Midbrain (tissue), 1 donor: ENCODE measurements around the gene NOP14.
A peak's percentile ranks its signal among the peaks of the same experiment; 100 is the strongest.
"Not testable (repeated sequence)": the region's sequence is repeated elsewhere in the genome, so short reads cannot be mapped to it uniquely, and the experiment has no call there.

Experiments used
- DNase-seq: peaks from one replicate; lab custom pipeline; 2025; lab: John Stamatoyannopoulos, UW

The NOP14 gene

DNA sequence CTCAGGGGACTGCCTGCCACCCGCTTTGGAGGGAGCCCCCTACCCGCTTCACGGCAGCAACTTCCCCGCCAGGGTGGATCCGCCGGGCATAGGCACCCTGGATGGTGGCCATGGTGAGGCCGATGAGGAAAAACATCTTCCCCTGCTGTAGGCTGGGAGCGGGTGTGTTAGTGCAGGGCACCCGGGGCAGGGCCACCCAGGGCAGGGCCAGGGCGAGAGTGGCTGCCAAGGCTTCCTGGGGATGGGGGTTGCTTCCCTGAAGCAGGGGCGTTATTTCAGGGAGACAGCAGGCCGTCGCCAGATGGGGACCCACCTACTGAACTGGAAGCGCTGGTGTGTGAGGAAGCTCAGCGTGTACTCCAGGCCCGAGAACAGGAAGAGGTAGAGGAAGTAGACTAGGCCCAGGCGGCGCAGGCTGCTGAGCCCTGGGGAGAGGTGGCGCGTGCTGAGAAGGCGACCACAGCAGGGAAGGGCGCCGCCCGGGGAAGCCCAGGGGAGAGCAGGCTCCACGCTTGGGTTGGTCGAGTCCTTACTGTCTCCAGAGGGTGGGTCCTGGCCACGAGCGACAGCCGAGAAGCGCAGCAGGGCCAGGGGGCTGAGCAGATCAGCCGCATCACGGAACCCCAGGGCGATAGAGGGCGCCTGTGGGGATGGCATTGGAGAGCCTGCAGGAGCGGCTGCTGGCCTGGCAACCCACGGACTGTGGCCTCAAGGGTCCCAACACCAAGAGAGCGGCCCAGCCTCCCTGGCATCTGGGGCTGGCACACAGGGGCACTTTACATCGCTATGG, 31.5 kb downstream of the NOP14 start:
- no peak for DNase-seq

DNA sequence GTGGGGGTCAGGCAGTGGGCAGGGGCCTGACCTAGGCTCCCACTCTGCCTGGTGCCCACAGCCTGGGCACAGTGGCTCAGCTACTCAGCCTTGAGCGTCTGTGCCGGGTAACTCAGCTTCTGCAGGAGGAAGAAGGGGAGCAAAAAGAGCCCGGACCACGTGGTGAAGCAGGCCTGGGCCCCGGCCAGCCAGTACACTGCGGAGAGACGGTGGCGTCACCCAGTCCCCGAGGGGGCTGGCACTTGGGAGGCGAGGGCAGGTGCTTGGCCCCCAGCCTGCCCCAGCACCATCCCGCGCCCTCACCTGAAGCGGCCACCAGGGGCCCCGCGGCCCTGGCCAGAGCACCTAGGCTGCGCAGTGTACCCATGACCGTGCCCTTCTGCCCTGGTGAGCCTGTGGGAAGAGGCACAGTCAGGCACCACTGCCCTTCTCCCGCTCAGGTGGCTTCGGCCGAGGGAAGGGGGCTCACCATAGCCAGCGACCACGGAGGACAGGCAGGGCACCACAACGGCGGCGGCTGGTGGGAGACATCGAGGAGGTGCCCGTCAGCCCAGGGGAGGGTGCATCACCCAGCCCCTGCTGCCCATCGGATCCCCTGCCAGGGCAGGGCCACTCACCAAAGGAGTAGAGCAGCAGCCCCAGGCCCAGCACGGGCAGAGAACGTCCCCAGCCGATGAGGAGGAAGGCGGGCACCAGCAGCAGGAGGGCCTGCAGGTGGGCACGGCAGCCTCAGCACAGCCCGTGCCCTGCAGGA, 32.3 kb downstream of the NOP14 start:
- peak; percentile 37 for DNase-seq

DNA sequence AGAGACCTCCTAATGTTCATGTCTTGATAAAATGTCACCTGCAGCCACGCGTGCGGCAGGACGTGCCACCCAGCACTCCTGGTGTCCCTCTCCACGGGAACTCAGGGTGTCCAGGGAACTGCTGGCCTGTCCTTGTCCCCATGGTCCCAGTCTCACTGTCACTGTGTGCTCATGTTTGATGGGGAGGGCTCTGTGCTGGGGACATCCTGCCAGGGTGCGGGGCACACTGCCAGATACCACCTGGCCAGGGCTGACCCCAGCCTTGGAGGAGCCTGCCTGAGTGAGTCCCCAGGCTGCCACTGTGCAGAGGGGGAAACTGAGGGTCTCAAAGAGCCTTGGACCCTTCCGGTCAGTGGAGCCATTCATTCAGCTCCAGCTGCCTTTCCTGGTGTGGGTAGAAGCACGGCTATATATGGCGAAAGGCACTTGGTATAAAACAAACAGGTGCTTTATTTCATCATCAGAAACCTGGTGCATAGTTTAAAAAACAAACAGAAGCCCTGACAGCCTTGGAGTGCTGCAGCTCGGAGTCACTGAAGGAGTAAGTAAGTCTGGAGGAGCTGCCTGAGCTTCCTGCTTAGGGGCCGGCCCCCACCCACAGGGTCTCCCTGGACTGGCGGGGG, 33.0 kb downstream of the NOP14 start:
- no peak for DNase-seq

DNA sequence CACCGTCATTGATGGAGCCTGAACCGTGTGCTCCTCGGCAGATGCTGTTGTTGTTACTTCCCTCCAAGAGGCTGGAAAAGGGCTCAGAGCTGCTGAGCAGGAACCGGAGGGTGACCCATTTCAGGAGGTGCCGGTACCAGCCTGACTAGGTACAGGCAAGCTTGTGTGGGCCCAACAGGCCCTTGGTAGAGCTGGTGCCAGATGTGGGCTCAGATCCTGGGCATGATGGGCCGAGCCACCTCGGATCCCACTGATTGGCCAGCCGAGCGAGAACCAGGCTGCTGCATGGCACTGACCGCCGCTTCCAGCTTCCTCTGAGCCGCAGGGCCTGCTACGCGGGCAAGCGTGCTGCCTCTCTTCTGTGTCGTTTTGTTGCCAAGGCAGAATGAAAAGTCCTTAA, 33.7 kb downstream of the NOP14 start:
- DNase-seq: no peak

DNA sequence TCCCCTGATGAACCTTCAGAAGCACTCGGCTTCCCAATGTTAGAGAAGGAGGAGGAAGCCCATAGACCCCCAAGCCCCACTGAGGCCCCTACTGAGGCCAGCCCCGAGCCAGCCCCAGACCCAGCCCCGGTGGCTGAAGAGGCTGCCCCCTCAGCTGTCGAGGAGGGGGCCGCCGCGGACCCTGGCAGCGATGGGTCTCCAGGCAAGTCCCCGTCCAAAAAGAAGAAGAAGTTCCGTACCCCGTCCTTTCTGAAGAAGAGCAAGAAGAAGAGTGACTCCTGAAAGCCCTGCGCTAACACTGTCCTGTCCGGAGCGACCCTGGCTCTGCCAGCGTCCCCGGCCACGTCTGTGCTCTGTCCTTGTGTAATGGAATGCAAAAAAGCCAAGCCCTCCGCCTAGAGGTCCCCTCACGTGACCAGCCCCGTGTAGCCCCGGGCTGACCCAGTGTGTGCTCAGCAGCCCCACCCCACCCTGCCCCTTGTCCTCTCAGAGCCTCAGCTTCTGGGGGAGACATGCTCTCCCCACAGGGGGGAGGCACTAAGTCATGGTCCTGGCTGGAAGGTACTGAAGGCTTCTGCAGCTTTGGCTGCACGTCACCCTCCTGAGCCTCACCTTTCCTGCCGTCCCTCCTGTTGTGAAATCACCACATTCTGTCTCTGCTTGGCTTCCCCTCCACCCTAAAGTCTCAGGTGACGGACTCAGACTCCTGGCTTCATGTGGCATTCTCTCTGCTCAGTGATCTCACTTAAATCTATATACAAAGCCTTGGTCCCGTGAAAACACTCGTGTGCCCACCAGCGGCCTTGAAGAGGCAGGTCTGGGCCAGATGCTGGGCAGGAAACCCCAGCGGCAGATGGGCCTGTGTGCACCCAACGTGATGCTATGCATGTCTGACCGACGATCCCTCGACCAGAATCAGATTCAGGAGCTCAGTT, 34.7 kb downstream of the NOP14 start:
- DNase-seq: no peak

DNA sequence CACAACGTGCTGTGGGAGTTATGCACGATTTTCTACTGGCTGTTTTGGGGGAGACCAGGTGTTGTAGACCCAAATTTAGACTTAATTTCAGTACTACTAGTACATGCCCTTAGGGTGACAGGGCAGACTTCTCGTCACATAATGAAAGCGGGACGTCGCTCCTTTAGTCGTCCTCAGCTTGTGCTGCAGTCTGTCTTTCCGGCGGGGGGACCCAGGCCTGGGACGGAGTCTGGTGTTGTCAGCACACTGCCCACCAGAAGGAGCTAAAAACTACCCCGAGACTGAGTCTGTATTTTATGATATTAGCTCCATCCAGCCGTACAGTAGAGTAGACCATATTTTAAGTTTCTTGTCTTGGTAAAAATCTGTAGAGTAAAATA, 35.5 kb downstream of the NOP14 start:
- DNase-seq: no peak

DNA sequence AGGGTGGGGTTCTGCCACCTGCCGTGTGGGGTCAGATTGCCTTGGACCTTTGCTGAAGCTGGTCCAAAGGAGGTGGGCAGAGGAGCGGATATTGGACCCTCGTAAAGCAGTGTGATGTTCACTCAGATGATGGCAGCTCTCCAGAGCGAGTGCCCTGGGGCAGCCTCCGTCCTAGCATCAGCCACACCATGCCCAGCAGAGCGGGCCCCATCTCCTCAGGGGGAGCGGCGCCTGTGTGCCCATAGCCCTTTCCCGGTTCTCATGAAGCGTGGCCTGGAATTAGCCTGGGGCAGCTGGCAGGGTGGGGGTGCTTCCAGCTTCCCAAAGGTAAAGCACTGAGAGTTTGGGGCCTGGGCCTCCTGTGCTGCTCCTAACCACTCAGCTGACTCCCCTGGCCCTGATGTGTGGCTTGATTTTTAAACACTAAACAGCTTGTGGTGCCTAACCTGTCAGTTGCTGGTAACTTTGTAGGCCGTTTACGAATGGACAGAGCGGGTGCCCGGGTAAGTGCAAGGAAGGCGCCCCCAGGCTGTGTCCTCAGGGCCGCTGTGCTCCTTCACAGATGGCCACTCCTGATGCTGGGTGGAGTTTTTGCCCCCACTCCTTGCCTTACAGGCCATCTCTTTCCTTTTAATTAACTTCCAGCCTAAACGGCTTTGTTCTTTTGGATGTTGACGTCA, 36.0 kb downstream of the NOP14 start:
- DNase-seq: no peak

DNA sequence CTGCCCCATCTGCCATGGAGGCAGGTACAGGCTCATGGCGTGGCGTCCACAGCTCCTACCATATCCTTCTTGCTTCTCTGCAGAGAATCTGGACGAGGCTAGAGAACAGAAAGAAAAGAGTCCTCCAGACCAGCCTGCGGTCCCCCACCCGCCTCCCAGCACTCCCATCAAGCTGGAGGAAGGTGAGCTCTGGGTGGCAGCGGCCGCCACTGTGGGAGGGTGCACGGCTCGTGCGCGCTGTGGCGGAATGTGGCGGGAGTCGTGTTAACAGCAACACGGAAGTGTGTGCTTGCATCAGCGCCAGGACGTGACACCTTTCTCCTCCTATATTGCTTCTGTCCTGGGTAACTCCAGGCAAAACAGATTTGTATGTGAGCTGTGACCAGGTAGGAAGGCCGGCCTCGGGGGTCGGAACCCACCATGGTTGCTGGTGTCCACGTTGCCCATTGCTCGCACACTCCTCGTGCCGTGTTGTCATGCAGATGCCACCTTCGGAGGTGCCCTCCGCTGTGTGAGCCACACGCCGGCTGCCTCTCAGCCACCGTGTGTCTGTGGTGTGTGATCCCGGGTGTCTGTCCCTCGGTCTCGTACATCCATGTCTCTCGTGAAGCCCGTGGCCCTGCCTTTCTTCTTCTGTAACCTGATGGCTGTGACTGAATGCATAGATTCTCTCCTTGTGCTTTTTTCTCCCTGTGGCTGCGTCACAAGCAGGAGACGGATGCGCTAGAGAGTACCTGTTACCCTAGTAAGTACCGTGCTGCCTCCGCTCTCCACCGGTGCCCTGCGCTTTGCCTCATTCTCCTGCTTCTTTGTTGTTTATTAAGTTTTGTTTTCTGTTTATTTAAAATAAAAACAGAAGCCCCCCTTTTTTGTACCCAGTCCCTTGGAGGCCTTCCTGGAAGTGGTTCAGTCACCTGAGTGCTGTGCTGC, 37.0 kb downstream of the NOP14 start:
- no peak for DNase-seq

DNA sequence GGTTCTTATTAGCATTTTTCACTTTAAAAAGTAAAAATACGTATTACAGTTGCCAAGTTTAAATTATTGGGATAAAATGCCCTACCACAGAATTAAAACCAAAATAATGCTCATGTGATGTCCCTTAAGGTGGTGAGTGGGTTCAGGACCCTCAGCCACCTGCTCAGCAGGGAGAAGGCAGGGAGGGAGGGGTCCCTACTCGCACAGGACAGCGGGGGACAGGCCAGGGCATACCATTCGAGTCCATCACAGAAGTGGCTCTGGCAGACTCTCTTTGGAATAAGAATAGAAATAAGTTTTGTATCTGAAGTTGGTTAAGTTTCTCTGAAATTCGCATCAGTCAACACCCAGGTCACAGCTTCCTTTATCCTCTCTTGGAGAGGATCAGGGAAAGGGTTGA, 37.7 kb downstream of the NOP14 start:
- no peak for DNase-seq

DNA sequence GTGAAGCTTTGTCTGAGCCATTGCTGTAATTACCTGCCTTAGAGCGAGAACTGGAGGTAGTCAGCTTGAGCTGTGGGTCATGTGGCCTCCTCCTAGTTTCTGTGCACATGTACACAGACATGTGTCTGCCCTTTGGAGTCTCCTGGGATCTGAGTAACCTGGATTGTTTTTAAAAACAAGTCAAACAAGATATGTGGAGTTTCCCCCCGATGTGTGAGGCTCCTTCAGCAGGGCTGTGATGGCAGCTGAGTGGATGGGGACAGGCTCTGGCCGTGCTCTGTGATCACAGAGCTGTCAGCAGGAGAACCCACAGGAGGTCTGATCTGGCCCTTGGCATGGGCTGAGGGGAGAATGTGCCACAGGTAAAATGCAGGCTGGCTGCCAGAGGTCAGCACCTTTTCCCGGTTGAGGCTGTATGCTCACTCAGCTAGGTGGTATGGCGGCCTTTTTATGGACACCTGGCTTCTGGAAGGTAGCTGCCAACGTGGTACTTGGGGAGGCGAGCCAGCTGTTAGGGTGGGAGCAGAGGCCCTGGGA, 38.4 kb downstream of the NOP14 start:
- no peak for DNase-seq

DNA sequence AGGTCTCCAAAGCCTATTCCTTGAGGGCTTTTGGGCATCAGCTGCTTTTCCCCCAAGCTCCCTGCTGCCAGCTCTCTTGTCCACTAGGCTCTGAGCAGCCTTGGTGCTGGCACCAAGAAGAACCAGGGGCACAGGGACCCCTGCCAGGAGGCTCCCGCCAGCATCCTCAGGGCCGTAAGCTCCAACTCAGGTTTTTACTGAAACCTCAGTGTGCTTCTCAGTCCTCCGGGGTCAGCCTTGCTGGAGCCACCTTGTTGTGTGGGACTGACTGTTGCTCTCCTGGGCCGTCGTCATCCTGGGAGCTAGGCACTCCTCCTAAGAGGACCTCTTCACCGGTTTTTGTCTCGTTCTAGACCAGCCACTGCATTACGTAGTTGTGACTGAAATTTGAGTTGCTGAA, 38.9 kb downstream of the NOP14 start:
- DNase-seq: no peak

DNA sequence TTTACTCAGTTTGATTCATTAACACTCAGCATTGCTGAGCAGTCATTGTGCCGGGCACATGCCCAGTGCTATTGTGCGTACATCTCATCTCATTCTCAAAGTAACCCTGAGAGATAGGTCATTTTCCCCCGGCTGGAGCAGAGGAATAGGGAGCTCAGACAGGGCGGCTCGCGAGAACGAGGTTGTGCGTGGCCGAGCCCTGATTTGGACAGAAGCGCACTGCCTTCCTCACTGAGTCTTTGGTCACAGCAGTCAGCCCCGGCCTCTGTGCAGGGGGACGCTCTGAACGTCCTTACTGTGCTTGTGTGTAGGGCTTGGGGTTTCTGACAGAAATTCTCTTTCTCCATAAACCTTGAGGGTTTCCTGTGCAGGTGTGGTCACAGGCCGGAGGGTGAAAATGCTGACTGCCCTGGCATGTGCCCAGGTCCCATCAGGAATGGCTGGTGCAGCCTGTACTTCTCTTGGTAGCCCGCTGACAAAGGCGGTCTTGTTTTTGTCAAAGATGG, 39.5 kb downstream of the NOP14 start:
- DNase-seq: peak; percentile 30

DNA sequence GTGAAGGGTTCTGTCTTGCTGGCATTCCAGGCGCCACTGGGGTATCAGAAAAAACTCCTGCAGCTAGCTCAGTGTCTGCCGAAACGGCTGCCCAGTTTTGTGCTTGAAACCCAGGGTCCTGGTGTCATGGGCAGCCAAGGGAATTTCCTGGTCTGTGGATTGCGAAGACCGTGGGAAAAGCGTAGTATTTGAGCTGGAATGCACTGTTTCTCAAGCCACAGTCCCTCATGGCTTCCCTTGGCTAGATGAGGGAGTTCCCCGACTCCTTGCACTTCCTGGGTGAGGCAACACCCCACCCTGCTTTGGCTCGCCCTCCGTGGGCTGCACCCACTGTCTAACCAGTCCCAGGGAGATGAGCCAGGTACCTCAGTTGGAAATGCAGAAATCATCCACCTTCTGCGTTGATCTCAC, 40.1 kb downstream of the NOP14 start:
- no peak for DNase-seq

DNA sequence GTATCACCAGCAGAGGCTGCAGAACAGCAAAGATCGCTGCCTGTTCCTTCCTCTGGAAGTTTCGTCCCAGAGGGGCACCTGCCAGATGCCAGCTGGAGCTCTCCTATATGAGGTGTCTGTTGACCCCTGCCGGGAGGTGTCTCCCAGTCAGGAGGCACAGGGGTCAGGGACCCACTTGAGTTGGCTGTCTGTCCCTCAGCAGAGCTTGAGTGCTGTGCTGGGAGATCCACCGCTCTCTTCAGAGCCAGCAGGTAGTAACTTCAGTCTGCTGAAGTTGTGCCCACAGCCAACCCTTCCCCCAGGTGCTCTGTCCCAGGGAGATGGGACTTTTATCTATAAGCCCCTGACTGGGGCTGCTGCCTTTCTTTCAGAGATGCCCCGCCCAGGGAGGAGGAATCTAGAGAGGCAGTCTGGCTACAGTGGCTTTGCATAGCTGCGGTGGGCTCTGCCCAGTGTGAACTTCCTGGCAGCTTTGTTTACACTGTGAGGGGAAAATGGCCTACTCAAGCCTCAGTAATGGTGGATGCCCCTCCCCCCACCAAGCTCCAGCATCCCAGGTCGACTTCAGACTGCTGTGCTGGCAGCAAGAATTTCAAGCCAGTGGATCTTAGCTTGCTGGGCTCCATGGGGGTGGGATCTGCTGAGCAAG, 40.6 kb downstream of the NOP14 start:
- DNase-seq: not testable (repeated sequence)

DNA sequence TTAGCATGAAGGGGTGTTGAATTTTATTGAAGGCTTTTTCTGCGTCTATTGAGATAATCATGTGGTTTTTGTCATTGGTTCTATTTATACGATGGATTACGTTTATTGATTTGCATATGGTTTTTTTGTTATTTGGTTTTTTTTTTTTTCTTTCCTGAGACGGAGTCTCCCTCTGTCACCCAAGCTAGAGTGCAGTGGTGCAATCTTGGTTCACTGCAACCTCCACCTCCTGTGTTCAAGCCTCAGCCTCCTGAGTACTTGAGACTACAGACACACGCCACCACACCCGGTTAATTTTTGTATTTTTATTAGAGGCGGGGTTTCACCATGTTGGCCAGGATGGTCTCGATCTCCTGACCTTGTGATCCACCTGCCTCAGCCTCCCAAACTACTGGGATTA, 44.5 kb downstream of the NOP14 start:
- not testable (repeated sequence) for DNase-seq

DNA sequence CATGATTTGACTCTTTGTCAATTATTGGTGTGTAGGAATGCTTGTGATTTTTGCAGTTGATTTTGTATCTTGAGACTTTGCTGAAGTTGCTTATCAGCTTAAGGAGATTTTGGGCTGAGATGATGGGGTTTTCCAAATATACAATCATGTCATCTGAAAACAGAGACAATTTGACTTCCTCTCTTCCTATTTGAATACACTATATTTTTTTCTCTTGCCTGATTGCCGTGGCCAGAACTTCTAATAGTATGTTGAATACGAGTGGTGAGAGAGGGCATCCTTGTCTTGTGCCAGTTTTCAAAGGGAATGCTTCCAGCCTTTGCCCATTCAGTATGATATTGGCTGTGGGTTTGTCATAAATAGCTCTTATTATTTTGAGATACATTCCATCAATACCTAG, 44.9 kb downstream of the NOP14 start:
- DNase-seq: not testable (repeated sequence)

DNA sequence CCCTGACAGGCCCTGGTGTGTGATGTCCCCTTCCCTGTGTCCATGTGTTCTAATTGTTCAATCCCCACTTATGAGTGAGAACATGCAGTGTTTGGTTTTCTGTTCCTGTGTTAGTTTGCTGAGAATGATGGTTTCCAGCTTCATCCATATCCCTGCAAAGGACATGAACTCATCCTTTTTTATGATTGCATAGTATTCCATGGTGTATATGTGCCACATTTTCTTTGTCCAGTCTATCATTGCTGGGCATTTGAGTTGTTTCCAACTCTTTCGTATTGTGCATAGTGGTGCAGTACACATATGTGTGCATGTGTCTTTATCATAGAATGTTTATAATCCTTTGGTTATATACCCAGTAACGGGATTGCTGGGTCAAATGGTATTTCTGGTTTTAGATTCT, 46.5 kb downstream of the NOP14 start:
- not testable (repeated sequence) for DNase-seq

DNA sequence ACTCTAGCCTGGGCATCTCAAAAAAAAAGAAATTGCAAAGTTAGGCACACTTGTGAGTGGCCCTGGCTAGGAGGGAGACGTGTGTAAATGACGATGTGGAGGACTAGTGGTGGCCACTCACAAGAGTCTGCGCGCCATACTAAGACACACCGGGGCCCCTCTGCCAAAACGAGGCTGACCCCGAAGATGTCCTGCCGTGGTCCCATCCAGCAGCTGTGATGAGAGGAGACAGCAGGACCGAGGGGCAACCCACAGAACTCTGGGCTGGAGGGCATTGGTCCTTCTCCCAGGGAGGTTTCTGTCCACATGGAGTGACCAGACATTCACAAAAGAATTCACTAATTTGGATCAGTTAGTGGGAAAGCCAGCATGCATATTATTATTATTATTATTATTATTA, 47.4 kb downstream of the NOP14 start:
- DNase-seq: no peak
